CD4-positive, alpha-beta T cell treated with Interleukin-17A for 4 hours (primary cell): ENCODE data around the gene CIROP.

Source experiments
- DNase-seq: peaks from one replicate; pipeline ENCODE4 v3.0.0-alpha.2; 2020; ENCODE audit warnings: mixed read lengths

The CIROP gene

DNA sequence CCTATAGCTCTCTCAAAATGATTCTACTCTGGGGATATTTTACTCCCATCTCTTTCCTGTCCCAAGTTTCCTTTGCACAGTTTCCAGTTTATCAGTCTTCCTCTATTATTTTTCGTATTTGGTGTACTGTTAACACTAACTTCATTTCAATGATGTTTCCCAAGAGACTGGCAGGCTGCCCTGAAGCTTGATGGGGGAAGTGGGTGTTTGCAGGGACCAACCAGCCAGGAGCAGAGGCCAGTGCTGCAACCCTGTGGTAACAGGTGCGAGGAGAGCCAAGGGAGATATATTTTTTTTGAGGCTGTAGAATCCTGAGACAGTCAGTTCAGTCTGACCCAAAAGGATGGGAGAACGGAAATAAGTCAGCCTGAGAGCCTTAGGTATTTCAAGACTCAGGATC, 26.1 kb upstream of the CIROP start:
- no peak for DNase-seq

DNA sequence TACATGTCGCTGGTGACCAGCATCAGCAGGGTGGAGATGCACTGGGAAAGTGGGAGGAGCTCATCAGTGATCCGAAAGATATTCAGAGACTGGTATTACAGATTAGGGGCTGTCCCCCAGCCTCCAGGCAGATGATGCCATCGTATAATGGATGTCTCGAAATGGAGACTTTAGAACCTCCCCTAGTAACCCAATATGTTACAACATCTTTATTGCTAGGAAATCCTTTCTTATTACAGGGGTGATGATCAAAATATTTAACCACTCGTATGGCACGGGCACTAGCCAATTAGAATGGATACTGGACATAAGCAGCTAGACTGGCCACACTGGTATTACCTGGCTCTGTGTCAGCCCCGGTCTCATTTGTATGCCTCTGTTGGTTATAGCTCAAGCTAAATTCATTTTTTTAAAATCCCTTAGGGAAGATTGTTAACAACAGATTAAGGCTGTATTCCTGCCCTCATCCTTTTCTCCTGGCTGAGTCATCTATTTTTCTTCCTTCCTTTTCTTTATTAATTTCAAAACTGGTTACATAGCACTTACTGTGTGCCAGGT, 25.0 kb upstream of the CIROP start:
- DNase-seq: no peak

DNA sequence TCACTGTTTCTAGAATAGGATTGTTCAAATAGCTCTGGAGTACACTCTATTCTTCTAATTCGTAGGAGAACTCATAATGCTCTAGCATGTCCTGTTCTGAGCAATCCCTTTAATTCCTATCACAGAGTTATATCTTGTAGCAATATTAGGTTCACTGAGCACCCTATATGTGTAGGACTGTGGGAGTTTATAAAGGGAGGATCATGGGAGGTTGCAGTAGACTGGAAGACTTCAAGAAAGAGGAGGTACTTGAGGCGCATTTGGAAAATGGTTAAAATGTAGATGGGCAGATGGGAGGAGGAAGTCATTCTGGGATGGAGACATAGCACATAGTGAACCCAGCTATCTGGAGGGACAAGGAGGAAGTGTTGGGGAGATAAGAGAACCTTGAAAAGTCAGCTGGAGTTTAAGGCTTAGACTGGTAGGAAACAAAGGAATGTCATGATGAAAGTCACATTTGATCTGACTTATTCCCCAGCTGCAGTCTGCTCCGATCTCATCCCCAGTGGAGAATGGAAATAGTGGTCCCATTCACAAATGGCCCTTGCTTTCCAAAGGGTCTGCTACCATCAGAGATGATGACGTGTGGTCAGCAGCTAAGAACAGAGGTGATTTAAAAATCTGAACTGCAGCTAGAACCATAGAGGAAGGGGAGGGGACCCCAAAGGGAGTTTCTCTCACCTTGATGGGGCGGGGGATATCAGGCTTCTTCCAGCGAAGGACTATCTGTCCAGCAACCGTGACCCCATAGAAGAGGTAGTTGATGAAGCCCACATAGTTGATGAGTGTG, 24.4 kb upstream of the CIROP start:
- DNase-seq: no peak

DNA sequence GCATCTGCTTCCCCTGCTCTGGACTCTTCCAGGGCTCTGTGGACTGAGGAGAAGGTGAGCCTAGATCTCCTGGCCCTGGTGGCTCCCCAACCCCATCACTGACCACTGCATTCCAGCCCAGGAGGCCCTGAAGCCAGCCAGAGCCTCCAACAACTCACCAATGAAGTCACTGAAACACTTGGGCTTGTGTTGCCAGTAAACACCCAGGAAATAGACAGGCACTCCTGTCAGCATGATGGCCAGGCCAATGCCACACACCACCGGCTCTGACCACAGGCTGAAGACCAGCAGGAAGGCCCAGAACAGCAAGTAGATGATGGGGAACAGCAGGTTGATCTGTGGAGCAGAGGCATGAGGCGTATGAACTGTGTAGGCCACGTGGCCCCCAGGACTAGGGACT, 23.1 kb upstream of the CIROP start:
- no peak for DNase-seq

DNA sequence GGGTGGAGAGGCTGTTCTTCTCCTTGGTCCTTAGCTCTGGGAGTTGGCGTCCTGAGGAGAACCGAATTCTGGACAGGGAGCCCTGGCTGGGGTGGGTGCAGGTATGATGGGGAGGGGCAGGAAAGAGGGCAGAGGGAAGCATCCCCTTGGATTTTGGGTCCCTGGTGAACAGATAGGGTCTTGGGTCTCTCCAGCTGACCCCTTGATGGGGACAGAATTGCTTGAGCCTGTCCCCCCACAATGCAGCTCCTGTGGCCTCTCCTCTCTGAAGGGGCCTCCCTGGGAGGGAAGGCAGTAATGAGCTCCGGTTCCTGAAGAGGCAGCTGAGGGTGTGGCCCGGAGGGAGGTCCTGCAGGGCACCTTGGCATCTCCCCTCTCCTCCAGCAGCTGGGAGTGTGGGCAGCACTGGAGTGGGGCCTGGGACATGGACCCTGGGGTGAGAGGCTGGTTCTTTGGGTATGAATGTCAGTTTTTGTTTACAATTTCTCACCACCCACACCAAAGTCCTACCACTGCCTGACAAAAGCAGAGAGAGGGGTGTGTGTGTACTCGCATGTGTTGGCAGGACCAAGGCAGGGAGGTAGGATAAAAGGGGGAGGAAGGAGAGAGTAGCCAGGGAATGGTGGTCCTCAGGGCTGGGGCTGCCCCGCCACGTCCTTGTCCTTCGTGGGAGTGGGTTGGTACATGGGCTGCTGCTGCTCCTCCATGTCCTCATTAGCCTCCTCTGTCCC, 21.9 kb upstream of the CIROP start:
- DNase-seq: no peak

DNA sequence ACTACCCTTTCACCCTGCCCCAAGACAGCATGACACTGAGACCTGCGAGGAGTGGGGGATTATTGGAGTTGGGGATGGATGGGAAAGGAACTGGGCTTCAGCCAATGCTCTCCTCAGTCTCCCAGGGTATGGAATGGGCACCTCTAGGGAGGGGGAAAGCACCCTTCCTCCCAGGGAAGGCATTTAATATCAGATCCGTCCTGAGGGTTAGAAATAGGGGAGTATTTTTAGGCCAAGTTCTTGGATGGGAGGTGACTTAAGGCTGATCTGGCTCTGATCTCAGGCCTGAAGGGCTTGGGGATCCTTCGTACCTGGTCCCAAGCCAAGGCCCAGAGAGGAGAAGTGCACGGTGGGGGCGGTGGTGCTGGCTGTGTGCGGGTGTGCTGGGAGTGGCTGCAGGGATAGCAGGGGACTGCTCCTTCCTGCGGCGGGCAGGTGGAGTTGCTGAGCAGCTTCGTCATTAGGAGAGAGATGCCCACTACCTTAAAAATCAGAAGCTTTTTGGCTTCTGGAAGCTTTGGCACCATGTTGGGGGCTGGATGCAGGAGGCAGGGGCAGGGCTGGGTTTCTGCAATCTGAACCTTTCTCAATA, 21.2 kb upstream of the CIROP start:
- DNase-seq: no peak

DNA sequence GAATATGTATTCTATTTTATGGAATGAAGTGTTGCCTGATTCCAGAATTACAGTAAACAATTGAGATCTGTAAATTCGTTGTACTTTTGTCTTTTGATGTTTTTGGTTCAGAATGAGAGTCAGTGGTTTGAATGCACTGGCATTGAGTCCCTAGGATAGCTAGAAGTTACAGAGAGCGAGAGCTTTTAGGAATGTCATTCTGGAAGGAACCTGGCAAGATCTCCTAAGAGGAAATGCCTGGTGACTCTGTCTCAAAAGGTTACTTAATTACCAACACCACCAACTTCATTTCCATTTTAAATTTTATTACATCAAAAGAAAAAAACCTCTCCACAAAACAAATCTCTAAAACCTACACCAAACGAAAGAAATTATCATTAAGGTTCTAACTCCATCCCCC, 20.2 kb upstream of the CIROP start:
- no peak for DNase-seq

DNA sequence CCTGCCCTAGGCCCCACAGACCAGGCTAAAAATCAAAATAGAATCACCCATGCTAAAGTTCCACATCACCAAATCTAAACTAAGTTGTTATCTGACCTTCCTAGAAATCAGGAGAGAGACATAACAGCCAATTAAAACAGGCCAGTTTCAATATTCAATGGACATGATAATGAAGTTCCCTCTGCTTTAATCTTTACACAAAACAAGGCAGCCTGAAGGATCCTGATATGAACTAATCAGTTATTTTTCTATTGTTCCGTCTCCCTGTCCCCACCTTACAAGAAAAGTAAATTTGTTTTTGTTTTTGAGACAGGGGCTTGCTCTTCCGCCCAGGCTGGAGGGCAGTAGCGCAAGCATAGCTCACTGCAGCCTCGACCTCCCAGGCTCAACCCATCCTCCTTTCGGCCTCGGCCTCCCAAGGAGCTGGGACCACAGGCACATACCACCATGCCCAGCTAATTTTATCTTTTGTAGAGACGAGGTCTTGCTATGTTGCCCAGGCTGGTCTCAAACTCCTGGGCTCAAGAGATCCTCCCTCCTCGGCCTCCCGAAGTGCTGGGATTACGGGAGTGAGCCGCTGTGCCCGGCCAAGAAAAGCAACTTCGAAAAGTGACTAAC, 19.7 kb upstream of the CIROP start:
- DNase-seq: no peak

DNA sequence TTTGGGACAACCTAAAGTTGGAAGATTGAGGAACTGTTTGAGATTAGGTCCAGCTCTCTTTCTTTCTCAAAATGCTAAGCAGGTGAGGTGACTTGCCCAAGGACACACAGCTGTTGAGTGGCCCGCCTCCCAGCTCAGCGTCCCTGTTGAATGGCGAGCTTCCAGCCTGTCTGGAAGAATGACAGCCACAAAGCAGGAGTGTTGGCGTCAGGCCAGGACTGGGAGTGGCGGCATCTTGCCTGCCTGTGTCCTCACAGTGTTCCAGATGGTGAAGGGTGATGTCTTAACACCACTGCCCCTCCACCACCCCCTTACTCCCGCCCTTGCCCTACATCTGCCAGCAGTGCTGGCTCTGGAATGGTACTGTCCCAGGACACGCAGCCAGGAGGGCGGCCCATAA, 18.6 kb upstream of the CIROP start:
- no peak for DNase-seq

DNA sequence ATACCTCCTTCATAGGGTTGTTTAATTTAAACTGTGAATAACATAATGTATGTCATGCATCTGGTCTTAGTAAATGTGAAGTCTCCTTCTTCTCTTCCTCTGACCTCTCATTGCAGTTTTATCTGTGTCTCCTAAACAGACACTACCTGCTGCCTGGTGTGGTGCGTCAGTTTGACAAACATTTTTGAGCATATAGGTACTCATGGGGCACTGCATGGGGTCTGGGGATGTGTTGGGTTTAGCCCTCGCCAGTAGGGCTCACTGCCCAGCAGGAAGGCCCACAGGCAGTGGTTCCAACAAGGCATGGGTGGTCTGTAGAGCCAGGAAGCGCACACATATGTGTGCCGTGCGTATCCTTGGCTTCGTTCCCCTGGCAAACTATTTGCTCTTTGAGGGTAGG, 17.3 kb upstream of the CIROP start:
- no peak for DNase-seq

DNA sequence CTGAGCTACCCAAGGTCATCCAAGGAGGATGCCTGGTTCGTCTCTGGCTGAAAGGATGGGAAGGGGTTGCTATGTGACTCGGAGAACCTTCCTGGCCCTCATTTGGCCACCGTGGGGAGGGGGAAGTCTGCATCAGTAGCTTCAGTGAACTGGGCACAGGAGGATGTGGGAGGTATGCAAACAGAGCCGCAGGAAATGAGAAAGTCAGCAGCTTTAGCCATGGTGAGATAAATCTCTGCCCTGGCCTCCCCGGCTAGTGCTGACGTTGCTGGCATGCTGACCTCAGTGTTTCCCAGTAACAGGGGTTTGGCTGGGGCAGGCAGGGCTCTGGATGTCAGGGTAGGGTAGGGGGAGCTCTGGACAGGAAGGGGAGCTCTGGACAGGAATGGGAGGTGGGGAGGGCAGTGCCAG, 16.6 kb upstream of the CIROP start:
- peak; percentile 13 for DNase-seq

DNA sequence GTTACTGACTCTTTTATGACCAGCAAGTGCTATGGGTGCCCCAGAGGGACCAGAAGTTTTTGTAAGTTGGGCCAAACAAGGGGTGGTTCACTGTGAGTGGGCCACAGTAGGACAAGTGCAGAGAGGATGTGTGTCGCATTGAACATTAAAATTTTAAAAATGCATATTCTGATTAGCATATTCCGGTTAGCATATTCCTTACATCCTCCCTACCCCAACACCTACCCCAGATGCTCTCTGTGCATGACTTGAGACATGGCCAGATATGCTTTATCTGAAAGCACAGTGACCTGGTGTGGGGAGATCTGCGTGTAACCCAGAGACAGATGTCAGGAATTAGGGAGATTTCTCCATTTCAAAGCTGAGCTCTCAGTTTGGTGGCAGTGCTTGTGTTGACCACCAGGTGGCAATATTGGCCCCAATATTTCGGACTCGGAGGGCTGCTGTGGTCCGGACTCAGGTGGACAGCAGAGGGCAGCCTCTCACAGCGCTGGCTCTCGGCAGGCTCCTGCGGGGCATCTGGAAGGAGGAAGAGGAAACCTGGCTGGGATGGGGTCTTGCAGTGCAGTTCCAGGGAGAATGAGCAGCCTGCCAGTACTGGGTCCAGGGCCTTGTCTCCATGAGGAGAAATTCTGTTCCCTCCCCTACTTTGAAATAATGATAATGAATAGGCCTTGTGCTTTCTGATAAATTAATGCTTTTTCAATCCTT, 15.9 kb upstream of the CIROP start:
- DNase-seq: peak; percentile 84

DNA sequence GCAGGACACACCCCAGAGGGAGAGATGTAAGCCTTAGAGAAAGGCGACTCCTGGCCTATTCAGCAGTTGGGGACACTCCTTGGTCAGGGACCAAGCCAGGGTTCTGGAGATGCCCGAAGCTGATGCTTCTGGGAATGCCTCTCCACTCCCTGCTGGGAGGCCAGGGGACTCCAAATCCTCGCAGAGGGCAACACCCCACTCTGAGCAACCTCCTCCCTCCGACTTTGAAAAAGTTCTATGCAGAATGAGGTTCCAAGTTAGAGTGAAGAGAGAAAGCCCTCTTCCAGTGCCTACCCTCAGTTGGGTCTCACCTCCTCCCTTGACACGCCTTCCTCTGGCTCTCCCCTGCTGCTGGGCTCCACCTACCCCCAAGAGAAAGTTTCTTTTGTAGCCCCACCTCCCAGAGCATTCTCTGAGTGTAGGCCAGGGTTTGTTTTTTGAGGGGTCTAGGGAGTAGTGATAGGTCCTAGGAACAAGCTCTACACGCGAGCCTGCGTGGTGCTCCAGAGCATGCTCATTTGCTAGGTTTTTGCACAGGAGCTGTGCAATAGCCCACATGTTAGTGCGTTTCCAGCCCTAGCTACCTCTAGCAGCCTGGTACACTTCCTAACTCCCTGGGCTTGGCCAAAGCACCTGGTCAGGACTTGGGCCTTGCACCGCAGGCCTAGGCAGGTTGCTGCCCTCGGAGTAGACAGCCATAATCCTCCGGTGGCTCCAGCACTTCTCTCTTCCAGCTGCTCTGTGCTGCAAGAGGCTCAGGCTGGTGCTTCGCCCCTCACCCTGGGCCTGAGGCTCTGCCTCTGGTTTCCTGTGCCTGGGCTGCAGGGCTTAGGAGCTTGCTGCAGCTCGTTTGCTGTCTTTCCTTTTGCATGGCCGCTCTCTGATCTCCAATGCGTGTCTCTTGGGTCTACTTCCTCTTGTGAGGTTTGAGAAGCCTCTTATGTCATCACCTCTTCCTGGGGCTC, 14.9 kb upstream of the CIROP start:
- DNase-seq: peak; percentile 71

DNA sequence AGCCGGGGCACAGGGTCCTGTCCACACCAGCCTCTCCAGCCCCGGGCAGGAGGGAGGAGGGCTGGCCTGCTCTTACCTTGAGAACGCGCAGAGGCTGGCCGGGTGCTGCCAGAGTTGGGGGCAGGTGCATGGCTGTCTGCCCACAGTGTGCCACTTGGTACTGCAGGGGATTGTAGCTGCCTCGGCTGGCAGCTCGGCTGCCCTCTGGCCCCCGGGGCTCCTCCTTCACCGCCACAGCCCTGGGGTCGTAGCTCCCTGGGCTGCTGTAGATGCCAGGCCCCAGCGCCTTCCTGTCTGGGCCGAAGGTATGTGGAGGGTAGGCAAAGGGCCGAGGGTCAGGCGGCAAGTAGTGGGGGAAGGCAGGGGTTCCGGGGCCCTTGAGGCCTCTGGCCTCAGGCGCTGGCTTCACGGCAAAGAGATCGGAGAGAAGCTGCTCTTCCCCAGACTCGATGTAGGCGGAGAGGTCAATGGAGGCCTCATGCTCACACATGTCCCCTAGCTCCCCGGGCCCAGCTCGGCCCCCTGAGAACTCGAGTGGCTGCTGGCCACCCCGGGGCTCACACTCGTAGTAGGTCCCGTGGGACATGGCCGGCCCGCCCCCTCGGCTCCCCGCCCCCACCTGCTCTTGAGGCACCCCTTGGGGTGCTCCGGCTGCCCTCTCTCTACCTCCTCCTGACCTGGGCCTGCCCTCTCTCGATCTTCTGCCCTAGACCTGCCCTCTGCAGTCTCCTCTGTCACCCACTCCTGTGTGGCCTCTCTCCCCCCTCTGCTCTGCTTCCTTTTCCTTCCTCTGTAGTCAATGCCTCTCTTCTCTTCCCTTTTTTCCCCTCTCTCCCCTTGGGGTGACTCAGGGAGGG, 13.9 kb upstream of the CIROP start, which contains the start of gene CEBPE:
CEBPE (minus strand) TSS at position 750 of the 857 bp plus-strand sequence; CDS start at position 586, 164 bp downstream.
- no peak for DNase-seq

DNA sequence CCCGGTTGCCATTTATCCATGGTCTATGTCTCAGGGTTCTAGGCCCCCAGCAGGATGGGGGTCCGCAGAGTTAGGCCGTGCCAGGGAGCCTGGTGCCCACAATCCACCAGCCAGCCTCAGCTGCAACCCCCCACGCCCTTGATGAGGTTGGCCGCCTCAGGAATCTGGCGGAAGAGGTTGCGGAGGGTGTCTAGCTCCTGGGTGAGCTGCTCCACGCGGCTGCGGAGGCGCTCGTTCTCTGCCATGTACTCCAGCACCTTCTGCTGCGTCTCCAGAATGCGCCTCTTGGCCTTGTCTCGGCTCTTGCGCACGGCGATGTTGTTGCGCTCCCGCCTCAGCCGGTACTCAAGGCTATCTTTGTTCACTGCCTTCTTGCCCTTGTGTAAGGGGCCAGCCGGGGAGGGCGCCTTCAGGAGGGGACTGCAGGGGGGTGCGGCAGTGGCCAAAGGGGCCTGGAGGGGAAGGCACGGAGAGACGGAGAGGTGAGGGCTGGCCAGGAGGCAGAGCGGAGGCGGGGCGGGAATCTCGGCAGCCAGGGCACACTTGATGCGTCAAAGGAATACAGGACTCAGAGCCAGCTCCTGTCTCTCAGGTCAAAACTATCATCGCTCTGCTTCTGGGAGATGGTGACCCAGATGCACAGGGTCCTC, 12.7 kb upstream of the CIROP start:
- DNase-seq: no peak

DNA sequence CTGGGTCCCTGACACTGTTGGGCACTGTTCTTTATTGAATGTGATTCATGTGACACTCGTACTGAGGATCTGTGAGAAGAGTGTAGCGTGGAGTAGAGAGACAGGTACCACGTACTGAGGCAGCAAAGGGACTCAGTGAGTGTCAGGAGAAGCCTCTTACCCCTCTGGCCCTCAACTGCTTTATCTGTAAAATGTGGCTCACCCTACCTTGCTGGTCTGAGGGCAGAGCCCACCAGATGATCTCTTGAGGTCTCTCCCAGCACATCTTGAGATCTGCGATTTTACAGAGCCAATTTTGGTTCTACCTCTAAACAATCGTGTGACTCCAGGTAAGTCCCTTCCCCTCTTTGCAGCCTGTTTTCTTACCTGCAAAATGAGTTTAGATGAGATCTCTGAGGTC, 11.1 kb upstream of the CIROP start:
- no peak for DNase-seq

DNA sequence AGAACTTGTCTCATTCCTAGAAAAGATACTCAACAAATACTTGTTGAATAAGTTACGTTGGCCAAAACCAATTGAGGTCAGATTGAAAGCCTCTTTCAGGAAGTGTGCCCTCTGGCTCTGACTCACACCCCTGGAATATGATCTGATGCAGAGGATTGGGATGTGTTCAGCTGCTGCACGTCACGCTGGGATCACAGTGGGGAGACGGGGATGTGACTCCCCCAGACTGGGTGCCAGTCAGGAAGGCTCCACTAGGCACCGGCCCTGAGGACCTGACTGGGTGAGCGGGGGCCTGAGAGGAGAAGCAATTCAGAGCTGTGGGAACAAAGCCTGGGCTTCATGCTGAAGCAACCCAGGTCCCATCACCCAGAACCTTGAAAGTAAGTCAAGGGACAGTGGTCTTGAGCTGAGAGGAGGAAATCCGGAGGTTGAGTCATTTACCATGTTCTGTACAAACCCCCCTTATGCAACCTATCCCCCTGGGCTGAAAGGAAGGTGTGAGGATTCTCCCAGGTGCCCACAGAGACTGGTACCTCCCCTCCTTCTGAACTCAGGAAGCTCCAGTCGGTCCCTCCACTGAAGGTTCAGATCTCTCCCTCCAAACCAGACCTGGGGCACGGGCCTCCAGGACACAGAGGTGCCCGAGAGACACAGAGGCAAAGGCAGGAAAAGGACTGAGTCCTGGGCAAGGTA, 10.4 kb upstream of the CIROP start:
- no peak for DNase-seq

DNA sequence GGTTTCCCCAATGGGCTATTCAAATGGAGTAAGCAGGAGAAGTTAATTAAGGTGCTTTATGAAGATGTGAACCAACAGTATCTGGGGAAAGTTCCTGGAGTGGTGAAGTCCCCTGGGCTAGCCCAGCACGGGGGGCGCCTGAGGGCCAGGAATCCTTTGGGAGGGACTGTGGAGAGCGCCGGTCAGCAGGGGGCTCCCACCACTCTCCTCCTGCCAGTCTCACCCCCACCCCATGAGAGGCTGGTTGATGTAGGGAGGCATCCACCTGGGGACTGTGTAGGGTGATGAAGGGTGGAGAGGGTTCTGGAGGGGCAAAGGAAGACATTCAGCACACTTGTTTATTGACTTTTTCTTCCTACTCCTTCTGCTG, 9.9 kb upstream of the CIROP start:
- DNase-seq: no peak

DNA sequence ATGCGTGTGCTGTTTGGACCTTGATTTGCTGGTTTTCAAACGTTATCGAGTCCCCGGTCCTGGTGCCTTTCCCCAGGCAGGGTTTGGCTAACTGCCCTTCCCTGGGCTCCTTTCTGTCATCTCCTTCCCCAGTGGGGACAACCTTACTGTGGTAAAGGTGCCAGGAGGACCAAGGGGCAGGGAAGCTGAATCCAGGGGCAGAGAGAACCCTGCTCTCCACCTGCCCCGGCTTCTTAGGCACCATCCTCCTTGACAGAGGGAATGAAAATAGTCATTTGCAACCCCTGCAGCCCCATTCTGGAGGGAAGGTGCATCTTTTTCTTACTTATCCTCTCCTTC, 9.3 kb upstream of the CIROP start:
- DNase-seq: no peak
